DND-41 (cell line): ENCODE measurements around the gene TMEM62.
"Not testable (repeated sequence)": the region's sequence is repeated elsewhere in the genome, so short reads cannot be mapped to it uniquely, and the experiment has no call there.

Source experiments
- ATAC-seq: fragments of 200-7000 bp; cut with Tn5 transposase; 3 replicates; pipeline ENCODE4 v1.9.1; 2021; ENCODE audit warnings: low read depth; ENCODE audit not compliant: insufficient read depth
- DNase-seq: peaks from one replicate; pipeline ENCODE4 v3.0.0-alpha.2; 2020
- H2AFZ ChIP-seq: 2 replicates; pipeline ENCODE4 v1.6.0; 2012; ENCODE audit warnings: low read depth, low read length
- H3K27ac ChIP-seq: 2 replicates; pipeline ENCODE4 v1.5.1; 2012; ENCODE audit warnings: low read length, inconsistent platforms
- H3K27me3 ChIP-seq: fragments of 200-600 bp; sonication (generic); 2 replicates; pipeline ENCODE4 v1.6.0; 2012; ENCODE audit warnings: low read length, mild to moderate bottlenecking, inconsistent platforms; ENCODE audit not compliant: insufficient read depth, poor library complexity
- H3K36me3 ChIP-seq: 2 replicates; pipeline ENCODE4 v1.5.1; 2012; ENCODE audit warnings: low read length, inconsistent platforms; ENCODE audit not compliant: insufficient read depth
- H3K4me1 ChIP-seq: 2 replicates; pipeline ENCODE4 v1.5.1; 2012; ENCODE audit warnings: mild to moderate bottlenecking, low read length; ENCODE audit not compliant: insufficient read depth
- H3K4me2 ChIP-seq: 2 replicates; pipeline ENCODE4 v1.6.0; 2012; ENCODE audit warnings: mild to moderate bottlenecking, moderate library complexity, low read length, inconsistent platforms; ENCODE audit not compliant: insufficient read depth
- H3K4me3 ChIP-seq, 2 experiments: fragments of 200-600 bp in 1 of 2; shearing (Covaris generic) in 1 of 2; 2 replicates each; pipeline ENCODE4 v1.5.1; 2012 to 2016; ENCODE audit warnings: inconsistent platforms in 2 of 2, low read length in 2 of 2, mild to moderate bottlenecking in 2 of 2, low read depth in 1 of 2, moderate library complexity in 1 of 2
- H3K79me2 ChIP-seq: 2 replicates; pipeline ENCODE4 v1.6.0; 2012; ENCODE audit warnings: low read length, inconsistent platforms; ENCODE audit not compliant: insufficient read depth
- H3K9ac ChIP-seq: 2 replicates; pipeline ENCODE4 v1.6.0; 2012; ENCODE audit warnings: low read depth, mild to moderate bottlenecking, inconsistent platforms, low read length, moderate library complexity
- H3K9me3 ChIP-seq: 2 replicates; pipeline ENCODE4 v1.5.1; 2012; ENCODE audit warnings: low read length, moderate library complexity, mild to moderate bottlenecking, inconsistent platforms; ENCODE audit not compliant: insufficient read depth, severe bottlenecking
- H4K20me1 ChIP-seq: 2 replicates; pipeline ENCODE4 v1.6.0; 2012; ENCODE audit warnings: low read length; ENCODE audit not compliant: insufficient read depth
- CTCF ChIP-seq: IDR thresholded peaks from 2 replicates; pipeline ENCODE4 v1.5.1; 2012; ENCODE audit warnings: borderline replicate concordance, low read length, moderate library complexity, mild to moderate bottlenecking; ENCODE audit not compliant: poor library complexity, severe bottlenecking; ENCODE audit errors: extremely low read depth
- EZH2 ChIP-seq: IDR thresholded peaks from 3 replicates; pipeline ENCODE4 v1.6.1; 2012; ENCODE audit warnings: borderline replicate concordance, low read depth, mild to moderate bottlenecking, moderate library complexity, low read length, inconsistent platforms; ENCODE audit not compliant: severe bottlenecking

The TMEM62 gene

GRCh38 chr15:43121863-43122262 is 11.5 kb upstream of the TMEM62 start:
- DNase-seq (no peak), ATAC-seq (no peak)
- no peak overlapping the region for H3K4me2 ChIP-seq
- no peak overlapping the region for H2AFZ ChIP-seq
- H3K27me3 ChIP-seq = no peaks in the 10 kb centered on the region
- H4K20me1 ChIP-seq = no peaks in the 10 kb centered on the region
- no peak overlapping the region for H3K27ac ChIP-seq
- no peaks in the 10 kb centered on the region for H3K36me3 ChIP-seq
- peaks cover 20% of the 10 kb centered on the region for H3K4me1 ChIP-seq
- TF ChIP-seq EZH2 (no peak), CTCF (no peak)
- no peak overlapping the region for H3K4me3 ChIP-seq
- no peaks in the 10 kb centered on the region for H3K79me2 ChIP-seq
- no peaks in the 10 kb centered on the region for H3K9me3 ChIP-seq
- no peak overlapping the region for H3K9ac ChIP-seq

GRCh38 chr15:43125100-43125661 is 8.2 kb upstream of the TMEM62 start:
- no peak for TF ChIP-seq EZH2
- TF ChIP-seq CTCF = no peak
- Histone ChIP-seq H3K4me1 (peaks cover 20% of the 10 kb centered on the region), H3K9ac (no peak overlapping the region), H3K4me2 (no peak overlapping the region), H3K9me3 (no peaks in the 10 kb centered on the region), H3K36me3 (no peaks in the 10 kb centered on the region), H3K27me3 (no peaks in the 10 kb centered on the region), H3K4me3 (no peak overlapping the region), H3K79me2 (no peaks in the 10 kb centered on the region), H3K27ac (no peak overlapping the region), H2AFZ (no peak overlapping the region), H4K20me1 (no peaks in the 10 kb centered on the region)
- ATAC-seq (no peak), DNase-seq (no peak)

GRCh38 chr15:43126356-43126755 is 7.0 kb upstream of the TMEM62 start:
- ATAC-seq = no peak
- no peak overlapping the region for H2AFZ ChIP-seq
- H3K27me3 ChIP-seq = no peaks in the 10 kb centered on the region
- no peak overlapping the region for H3K27ac ChIP-seq
- H3K36me3 ChIP-seq = no peaks in the 10 kb centered on the region
- no peak overlapping the region for H3K4me3 ChIP-seq
- no peaks in the 10 kb centered on the region for H3K79me2 ChIP-seq
- no peak overlapping the region for H3K4me2 ChIP-seq
- DNase-seq = no peak
- no peaks in the 10 kb centered on the region for H4K20me1 ChIP-seq
- H3K9me3 ChIP-seq = no peaks in the 10 kb centered on the region
- H3K9ac ChIP-seq = no peak overlapping the region
- TF ChIP-seq CTCF (no peak), EZH2 (no peak)
- peaks cover 20% of the 10 kb centered on the region for H3K4me1 ChIP-seq

- no peaks in the 10 kb centered on the region for H3K79me2 ChIP-seq
- TF ChIP-seq EZH2 (no peak), CTCF (no peak)
- no peaks in the 10 kb centered on the region for H3K36me3 ChIP-seq
- no peak overlapping the region for H3K9ac ChIP-seq
- ATAC-seq (no peak), DNase-seq (no peak)
- no peaks in the 10 kb centered on the region for H3K9me3 ChIP-seq
- no peaks in the 10 kb centered on the region for H3K27me3 ChIP-seq
- no peak overlapping the region for H3K4me3 ChIP-seq
- H3K27ac ChIP-seq = no peak overlapping the region
- no peak overlapping the region for H2AFZ ChIP-seq
- no peak overlapping the region for H3K4me2 ChIP-seq
- peaks cover 15% of the 10 kb centered on the region for H3K4me1 ChIP-seq
- H4K20me1 ChIP-seq = no peaks in the 10 kb centered on the region
These were observed 5.6 kb upstream of the TMEM62 start for GRCh38 chr15:43127752-43128151.

GRCh38 chr15:43128174-43128979 is 5.0 kb upstream of the TMEM62 start:
- H4K20me1 ChIP-seq, H3K27me3 ChIP-seq, H3K9ac ChIP-seq, H3K27ac ChIP-seq, H2AFZ ChIP-seq, H3K79me2 ChIP-seq, H3K4me3 ChIP-seq, H3K9me3 ChIP-seq, H3K36me3 ChIP-seq, ATAC-seq, H3K4me2 ChIP-seq, DNase-seq: not testable (repeated sequence)
- H3K4me1 ChIP-seq = peaks cover 16% of the 10 kb centered on the region
